WERI-Rb-1 (cell line): ENCODE measurements around the gene FOXK2.

ENCODE experiments used
- DNase-seq: peaks from one replicate; pipeline ENCODE4 v3.0.0-alpha.2; 2020
- H3K27ac ChIP-seq: fragments of 250-450 bp; sonication (Bioruptor Pico); 2 replicates; pipeline ENCODE4 v1.5.1; 2020; ENCODE audit warnings: mild to moderate bottlenecking, moderate library complexity
- H3K27me3 ChIP-seq: fragments of 250-450 bp; sonication (Bioruptor Pico); 2 replicates; pipeline ENCODE4 v1.5.1; 2021; ENCODE audit warnings: mild to moderate bottlenecking, low read depth, moderate library complexity; ENCODE audit not compliant: insufficient read depth, severe bottlenecking
- H3K36me3 ChIP-seq: fragments of 250-450 bp; sonication (Bioruptor Pico); 2 replicates; pipeline ENCODE4 v1.5.1; 2020; ENCODE audit warnings: mild to moderate bottlenecking, moderate library complexity
- H3K4me3 ChIP-seq: 2 replicates; pipeline ENCODE4 v1.5.1; 2011; ENCODE audit warnings: low read depth, mild to moderate bottlenecking, control low read depth, low read length
- H3K9me3 ChIP-seq: fragments of 250-450 bp; sonication (Bioruptor Pico); 2 replicates; pipeline ENCODE4 v1.5.1; 2021; ENCODE audit warnings: mild to moderate bottlenecking, moderate library complexity; ENCODE audit not compliant: severe bottlenecking
- TF ChIP-seq, protein P1 (sequence below): IDR thresholded peaks from 2 replicates; pipeline ENCODE4 v1.5.1; 2011; ENCODE audit warnings: low read depth, mild to moderate bottlenecking, control low read depth, inconsistent platforms, low read length

Gene FOXK2

DNA sequence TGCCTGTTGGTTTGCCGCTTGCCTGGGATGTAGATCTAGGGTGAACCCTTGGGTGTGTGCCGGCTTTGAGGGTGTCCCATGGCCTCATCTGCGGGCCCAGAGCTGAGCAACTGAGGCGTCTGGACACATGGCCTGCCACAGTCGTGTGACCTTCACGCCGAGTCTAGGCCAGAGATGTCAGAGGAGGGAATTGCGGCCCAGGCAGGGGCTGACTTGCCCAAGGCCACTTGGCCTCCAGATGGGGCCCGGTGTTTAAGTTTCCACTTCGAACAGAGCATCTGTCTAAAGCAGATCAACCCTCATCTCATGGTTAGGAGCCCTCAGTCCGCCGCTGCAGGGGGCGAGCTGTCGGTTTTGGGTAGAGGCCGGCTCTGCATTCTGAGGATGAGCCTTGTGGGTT lies 28.0 kb upstream of the FOXK2 start:
- H3K36me3 ChIP-seq, result peaks cover 32% of the 10 kb centered on the region
- DNase-seq, result no peak
- H3K27ac ChIP-seq, result peak overlapping the region; percentile 84
- no peaks in the 10 kb centered on the region for H3K27me3 ChIP-seq
- H3K4me3 ChIP-seq, result no peak overlapping the region
- no peaks in the 10 kb centered on the region for H3K9me3 ChIP-seq
- TF ChIP-seq, protein P1, sequence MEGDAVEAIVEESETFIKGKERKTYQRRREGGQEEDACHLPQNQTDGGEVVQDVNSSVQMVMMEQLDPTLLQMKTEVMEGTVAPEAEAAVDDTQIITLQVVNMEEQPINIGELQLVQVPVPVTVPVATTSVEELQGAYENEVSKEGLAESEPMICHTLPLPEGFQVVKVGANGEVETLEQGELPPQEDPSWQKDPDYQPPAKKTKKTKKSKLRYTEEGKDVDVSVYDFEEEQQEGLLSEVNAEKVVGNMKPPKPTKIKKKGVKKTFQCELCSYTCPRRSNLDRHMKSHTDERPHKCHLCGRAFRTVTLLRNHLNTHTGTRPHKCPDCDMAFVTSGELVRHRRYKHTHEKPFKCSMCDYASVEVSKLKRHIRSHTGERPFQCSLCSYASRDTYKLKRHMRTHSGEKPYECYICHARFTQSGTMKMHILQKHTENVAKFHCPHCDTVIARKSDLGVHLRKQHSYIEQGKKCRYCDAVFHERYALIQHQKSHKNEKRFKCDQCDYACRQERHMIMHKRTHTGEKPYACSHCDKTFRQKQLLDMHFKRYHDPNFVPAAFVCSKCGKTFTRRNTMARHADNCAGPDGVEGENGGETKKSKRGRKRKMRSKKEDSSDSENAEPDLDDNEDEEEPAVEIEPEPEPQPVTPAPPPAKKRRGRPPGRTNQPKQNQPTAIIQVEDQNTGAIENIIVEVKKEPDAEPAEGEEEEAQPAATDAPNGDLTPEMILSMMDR, result no peak

DNA sequence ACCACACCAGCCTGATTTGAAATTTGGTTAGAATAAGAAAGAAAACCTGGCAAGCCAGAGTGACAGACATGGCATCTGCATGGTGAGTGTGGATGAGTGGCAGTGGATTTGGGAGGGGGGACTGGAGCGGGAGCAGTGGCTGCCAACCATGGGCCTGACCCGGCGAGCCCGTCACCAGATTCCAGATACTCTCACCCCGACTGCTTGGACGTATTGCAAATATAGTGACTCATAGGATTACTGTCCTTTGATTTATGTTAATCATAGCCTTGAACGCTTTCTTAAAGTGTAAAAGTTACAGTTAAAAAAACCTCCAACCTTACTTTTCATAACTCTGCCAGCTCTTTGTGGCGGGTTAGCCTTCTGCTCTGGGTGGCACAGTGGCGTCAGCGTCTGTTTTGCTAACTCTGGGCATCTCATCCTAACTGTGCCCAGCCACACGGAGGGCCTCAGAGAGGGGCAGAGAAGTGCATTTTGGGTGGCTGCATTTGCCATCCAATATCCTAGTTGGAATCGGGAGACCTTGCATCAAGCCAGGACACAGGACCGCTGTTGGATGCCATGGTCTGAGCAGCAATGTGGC lies 26.8 kb upstream of the FOXK2 start:
- TF ChIP-seq, protein P1, result no peak
- H3K27ac ChIP-seq, result no peak overlapping the region
- H3K27me3 ChIP-seq, result no peaks in the 10 kb centered on the region
- no peaks in the 10 kb centered on the region for H3K9me3 ChIP-seq
- H3K4me3 ChIP-seq, result no peak overlapping the region
- peaks cover 20% of the 10 kb centered on the region for H3K36me3 ChIP-seq
- DNase-seq, result no peak

DNA sequence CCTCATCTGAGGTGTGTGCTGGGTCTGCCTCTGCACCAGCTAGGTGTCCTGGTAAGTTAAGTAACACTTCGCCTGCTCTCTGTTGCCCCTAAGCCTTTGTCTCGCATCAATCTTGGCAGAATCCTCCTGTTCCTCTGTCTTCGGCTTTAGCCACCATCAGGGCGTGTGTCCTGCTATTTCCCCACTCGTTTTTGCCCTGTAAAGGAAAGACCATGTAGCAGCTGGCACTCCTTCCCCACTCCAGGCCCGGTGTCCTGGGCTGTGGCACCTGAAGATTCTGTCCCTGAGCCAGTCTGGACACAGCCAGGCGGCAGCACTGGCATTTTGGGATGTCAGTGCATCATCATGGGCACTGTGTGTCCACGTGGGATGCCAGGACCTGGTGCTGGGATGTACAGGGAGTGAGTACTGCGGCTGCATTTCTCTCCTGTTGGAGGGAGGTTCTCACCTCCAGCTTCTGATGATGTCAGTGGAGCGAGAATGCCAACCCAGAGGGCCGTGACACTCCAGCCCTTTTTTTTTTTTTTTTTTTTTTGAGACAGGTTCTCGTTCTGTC lies 26.2 kb upstream of the FOXK2 start:
- TF ChIP-seq, protein P1, result no peak
- Histone ChIP-seq H3K4me3 (no peak overlapping the region), H3K27me3 (no peaks in the 10 kb centered on the region), H3K36me3 (peaks cover 14% of the 10 kb centered on the region), H3K27ac (no peak overlapping the region), H3K9me3 (no peaks in the 10 kb centered on the region)
- DNase-seq, result no peak

DNA sequence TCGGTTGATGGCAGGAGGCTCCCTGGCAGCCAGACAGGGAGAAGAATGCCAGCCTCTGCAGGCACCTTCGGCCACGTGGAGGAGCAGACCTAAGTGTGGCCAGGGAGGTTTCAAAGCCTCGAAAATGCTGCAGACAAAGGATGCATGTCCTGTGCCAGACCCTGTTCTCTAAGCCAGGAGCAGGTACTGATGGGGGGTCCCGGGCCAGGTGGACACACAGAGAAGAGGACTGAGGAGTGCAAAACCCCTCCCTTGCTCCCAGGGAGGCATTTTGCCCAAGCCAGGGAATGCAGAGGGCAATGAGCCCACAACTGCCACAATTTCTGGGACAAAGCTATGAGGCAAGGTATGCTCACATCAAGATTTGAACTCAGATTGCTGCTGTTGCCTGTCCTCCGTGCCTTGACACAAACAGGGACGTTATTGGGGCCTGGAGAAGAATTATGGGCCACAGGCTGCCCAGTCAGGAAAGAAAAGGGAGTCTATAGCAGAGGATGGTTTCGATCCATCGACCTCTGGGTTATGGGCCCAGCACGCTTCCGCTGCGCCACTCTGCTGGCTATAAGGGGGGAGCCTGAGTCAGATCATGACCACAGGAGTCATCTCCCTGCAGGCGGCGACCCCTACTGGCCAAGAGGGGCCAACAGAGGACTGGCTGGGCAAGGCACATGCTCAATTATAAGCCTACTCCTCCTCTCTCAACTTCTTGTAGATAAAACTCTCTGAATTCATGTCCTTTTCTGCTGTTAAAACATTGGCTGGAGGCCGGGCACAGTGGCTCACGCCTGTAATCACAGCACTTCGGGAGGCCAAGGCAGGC lies 25.1 kb upstream of the FOXK2 start:
- H3K27ac ChIP-seq, result peak overlapping the region; percentile 69
- TF ChIP-seq, protein P1, result peak; percentile 98
- peak overlapping the region; percentile 30 for H3K4me3 ChIP-seq
- no peaks in the 10 kb centered on the region for H3K9me3 ChIP-seq
- no peaks in the 10 kb centered on the region for H3K27me3 ChIP-seq
- H3K36me3 ChIP-seq, result peaks cover 2% of the 10 kb centered on the region
- peak; percentile 96 for DNase-seq

DNA sequence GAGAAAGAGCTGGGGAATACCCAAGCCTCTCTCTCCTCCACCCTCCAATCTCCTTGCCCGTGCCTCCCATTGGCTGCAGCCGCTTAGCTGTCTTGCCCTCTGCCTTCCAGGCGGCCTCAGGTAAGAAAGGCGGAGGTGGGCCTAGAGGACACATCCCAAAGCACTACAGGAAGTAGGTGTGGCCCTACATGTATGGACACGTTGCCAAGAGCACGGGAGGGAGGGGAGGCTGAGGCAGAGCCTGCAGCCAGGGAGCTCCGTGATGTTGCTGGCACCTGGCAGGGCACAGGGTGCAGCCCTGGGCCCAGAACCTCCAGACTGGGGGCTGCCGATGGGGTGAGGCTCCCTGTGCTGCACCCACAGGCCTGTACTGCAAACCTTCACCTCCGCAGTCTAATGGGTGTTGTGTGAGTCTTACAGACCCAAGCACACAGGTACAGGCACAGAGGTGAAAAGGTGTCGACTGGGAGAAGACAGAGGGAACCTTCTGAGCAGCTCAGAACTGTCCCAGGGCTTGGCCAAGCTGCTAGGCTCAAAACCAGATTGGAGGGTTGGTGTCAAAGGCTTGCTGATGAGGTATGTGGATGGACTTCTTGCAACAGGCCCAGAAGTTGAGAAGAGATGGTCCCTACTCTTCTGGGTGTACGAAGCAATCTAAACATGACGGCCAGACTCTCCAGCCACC lies 23.5 kb upstream of the FOXK2 start:
- TF ChIP-seq, protein P1, result no peak
- H3K27me3 ChIP-seq, result no peaks in the 10 kb centered on the region
- H3K4me3 ChIP-seq, result no peak overlapping the region
- no peaks in the 10 kb centered on the region for H3K9me3 ChIP-seq
- no peaks in the 10 kb centered on the region for H3K36me3 ChIP-seq
- peak overlapping the region; percentile 90 for H3K27ac ChIP-seq
- DNase-seq, result peak; percentile 71
